ACHN (cell line): Measurements from ENCODE around the gene DLGAP1.

Experiments
- DNase-seq: peaks from one replicate; pipeline ENCODE4 v3.0.0-alpha.2; 2015
- in situ Hi-C: cut with HindIII; loops from 2 replicates; pipeline ENCODE4 v1.10.0; 2017; ENCODE audit warnings: low sequenced_read_pairs, low pct_ligation_motif_present, low pct_unique_long_range_greater_than_20kb

Gene DLGAP1

DNA sequence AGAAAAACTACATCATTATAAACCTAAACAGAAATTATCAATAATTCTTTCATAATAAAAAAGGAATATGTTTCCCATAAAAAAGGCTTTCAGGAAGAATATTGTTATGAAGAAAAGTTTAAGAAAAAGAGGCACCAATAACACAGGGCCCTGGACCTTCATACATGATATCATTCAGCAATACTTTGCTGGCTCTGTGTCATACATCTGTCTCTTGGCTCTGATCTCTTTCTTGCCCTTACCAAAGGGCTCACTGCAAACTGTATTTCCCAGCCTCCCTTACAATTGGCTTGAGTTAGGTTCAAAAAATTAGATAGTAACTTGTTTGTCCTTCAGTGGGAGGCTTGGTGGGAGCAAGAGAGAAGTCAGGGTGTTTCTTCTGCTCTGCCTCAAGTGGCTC is 506.1 kb downstream of the DLGAP1 start:
- in situ Hi-C loops: no loop called here
- DNase-seq: no peak

DNA sequence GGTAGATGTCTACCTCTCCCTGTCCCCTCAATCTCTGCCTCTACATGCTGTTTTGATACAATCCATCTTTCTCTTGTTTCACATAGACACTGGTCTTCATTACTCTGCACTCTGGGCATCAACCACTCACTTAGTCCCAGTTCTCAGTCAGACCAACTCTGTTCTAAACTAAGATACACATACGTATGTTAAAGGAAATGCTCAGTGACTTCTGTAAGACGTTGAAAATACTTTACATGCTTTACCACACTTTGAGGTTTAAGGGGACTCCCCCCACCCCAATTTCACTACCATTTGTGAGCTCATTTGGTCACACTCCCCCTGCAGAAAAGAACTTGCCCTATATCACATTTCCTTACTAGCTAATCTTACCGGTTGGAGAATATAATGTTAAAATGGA is 507.7 kb downstream of the DLGAP1 start:
- in situ Hi-C loops: no loop called here
- no peak for DNase-seq

DNA sequence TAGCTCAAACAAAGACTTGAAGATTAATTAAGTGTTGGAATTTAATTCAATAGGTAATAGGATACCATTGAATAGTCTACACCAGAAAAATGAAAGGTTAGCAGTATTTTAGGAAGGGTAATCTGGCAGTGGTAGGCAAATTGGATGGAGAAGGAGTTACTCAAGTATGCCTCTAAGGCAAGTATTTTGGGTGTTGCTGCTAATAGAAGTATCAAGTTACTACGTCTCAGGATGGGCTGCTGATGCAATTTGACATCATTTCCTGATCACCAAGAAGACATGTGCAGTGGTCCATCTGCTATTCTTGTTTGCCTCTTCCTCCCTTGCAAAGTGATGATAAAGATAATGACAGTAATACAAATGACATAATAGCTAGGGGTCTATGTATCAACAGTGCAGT is 519.8 kb downstream of the DLGAP1 start:
- in situ Hi-C loops: no loop called here
- no peak for DNase-seq

DNA sequence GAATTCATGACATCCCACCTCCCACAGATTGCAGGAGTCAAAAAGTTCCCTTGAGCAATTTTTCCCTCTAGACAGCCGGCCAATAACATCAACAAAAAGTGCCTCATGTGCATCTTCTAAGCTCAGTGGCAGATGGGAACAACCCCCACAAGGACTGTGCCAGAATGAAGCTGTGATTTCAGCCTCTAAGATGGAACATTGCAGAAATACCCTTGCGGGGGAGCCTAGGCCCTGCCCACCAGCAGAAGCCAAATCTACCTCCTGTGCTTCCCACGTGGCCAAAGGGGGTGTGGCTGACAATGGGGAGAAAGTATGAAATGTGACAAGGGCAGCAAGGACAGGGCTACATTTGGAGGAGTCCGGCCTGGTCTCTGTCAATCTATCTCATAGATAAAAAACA is 522.8 kb downstream of the DLGAP1 start:
- DNase-seq: no peak
- in situ Hi-C loops: no loop called here

DNA sequence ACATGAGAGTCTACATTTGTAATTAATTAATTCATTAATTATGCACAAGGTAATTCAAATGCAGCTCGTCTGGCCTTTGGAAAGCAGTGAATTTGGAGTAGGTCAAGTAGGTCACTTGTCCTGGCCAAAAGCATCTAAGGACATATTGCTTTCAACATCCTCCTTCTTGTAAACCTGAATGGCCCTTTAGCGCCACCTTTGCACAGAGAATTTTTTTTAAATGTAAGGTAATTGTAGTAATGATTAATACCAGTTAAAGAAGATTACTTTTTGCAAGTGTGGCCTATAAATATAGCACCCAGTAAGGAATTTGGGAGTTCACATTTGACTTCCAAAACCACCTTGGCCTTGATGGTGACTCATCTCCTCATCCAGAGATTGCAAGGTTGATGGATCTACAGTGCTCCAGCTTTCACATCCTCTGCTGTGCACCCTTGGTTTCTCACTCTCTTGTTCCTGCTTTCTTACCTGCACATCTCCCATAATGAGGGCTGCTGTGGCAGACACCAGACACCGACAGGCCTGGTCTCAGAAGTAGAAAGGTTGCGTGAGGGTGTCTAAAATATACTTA is 523.5 kb downstream of the DLGAP1 start:
- in situ Hi-C loops: no loop called here
- no peak for DNase-seq

DNA sequence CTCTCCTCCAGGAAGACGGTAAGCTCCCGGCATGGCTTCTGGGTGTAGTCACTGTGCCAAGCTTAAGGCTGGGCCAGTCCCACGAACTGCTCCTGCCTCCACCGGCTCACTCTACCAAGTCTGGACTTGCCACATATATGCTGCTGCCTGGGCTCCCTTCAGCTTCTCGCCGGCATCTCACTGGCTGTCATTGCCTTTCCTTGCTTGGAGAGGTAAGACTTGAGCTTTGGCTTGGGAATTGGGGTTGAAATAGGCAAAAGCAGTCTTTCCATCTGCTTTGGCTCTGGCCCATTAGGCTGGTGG is 524.1 kb downstream of the DLGAP1 start:
- in situ Hi-C loops: no loop called here
- no peak for DNase-seq

DNA sequence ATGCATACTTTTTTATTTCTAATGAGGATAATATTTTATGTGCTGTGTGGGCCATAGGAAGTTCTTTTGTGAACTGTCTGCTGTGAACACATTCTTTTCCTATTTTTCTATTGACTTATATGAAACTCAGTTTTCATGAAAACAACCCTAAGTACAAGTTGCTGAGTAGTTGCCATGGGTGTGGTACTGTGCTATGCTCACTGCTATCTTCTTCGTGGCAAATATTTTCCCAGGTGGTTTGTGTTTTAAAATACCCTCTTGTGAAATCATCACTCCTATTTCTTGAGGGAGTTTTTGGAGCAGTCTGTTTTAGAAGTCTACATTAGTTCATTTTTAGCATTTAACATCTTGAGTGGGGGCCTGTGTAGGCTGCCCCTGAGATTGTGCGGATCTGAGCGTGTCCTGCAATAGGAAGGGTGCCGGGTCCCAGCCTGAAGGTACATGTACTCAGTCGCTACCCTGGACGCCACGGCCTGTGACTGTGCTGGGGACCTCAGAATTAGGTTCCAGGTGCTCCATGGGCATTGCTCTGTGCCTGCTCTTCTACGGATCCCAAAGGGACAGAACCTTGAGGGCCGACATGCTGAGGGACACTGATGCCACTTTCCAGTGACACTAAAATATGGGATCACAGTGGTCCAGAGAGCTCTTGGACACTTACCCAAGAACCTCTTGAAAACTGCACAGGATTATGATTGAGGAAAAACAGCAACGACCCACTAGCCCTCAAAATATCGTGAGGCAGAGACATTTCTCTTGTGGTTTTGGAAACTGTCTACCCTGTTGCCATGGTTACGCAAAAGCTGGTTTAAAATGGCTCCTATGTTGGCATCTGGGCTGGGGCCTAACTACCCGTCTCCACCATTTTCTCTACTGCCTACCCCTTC is 524.7 kb downstream of the DLGAP1 start:
- in situ Hi-C loops: no loop called here
- no peak for DNase-seq

DNA sequence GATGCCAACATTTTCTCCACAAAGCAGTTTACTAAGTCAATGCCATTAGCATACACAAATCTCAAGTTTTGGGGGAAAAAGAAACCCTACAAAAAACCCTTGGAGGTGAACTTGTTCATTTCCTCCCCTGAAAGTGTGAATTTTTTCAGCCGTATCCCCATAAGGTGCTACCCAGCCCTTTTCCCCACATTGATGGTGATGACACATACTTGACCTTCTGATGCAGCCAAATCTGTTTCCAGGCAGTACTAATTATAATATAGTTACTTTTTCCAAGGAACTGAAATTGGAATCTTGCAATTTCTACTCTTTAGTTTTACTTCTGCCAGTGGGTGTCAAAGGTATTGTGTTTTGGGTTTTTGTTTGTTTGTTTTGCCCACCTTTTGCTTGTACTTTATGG is 530.7 kb downstream of the DLGAP1 start:
- no peak for DNase-seq
- in situ Hi-C loops: no loop called here

DNA sequence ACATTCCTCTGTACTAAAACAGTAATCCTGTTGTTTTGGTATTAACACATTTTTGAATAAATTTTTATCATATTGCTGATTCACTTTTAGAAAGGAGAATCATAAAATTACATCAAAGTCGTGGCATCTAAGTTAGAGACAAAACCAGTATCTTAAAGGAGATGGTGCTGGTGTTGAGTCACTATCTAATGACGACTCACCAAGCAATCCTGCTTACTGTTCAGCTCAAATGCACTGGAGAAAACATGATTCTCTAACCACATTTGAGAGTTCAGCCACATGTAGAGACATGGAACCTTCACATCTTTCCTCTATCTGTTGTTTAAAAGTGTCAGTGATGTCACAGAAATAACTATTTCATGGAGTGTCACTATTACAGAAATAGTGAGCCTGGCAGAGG is 531.4 kb downstream of the DLGAP1 start:
- no peak for DNase-seq
- in situ Hi-C loops: no loop called here

DNA sequence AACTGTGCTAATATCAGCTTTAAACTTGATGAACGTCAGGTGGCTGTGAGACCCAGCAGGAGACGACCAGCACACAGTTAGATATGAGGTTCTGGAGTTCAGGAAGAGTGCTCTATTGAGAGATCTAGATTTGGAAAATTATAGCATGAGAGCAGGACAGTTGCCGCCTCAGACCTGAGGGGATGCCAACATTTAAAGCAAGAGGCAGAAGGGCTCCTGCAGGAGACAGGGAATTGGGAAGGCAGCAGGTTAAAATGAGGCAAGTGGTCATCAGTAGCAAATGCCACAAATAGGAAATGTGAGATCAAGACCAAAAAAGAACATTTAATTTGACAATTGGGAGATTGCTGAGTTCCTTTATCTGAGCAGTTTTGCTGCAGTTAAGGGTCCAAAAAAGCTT is 533.3 kb downstream of the DLGAP1 start:
- DNase-seq: no peak
- in situ Hi-C loops: no loop called here

DNA sequence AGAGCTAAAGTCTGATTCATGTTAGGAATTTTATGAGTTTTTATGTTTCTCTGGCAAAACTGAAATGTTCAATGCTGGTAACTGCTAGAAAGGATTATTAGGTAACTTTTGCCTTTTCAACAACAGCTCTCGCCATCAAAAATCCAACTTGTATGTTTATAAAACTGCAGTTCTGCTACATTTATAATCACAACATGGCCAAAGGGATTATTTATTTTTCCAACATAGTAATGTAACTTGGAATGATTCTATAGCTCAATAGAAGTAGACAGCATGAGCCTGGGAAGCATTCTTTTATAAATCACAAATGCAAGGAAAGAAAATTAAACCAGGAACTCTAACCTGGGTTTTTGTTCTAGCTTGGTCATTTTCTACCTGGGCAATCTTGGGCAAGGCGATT is 534.3 kb downstream of the DLGAP1 start:
- DNase-seq: no peak
- in situ Hi-C loops: no loop called here

DNA sequence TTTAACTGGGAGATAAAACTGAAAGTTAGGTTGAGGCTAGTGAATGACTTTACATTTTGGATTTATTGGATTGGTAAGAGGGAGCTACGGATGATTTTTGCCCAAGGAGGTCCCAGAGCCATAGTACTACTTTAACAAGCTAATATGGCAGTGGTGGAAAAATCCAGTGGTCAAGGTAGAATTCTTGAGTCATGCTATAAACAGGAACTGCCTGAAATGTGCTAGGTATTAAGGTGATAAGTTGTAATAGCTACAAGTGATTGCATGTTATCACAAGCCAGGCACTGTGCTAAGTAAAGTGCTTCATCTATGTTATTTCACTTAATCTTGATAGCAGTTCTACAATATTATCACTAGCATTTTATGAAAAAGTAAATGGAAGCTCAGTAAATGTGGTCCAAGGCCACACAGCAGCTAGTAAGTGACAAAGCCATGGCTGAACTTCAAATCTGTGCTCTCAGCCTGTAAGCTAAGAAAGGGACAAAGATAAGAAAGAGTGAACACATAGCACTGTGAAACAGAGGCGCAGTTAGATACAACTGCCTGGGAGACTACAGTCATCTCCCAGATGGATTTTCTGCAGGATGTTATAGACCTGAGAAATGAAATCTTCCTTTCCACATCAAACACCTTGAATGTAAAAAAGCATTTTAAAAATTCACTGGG is 535.6 kb downstream of the DLGAP1 start:
- DNase-seq: no peak
- in situ Hi-C loops: no loop called here

DNA sequence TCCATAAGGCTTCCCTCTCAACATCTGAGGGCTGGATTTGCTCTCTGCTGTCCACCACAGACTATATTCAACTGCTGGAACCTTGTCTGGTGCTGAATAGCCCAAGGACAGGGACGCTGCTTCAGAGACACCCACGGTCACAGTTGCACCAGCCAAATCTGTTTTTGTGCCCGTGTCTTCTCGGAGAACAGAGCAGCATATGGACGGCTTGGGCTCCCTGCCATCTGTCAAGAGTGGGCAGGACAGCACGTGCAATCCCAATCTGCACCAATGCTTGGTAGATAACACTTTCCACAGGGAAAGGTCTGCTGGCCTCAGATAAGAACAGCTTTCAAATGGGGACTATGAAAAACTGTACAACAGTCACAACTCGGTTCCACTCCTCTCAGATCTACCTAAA is 539.0 kb downstream of the DLGAP1 start:
- no peak for DNase-seq
- in situ Hi-C loops: no loop called here

DNA sequence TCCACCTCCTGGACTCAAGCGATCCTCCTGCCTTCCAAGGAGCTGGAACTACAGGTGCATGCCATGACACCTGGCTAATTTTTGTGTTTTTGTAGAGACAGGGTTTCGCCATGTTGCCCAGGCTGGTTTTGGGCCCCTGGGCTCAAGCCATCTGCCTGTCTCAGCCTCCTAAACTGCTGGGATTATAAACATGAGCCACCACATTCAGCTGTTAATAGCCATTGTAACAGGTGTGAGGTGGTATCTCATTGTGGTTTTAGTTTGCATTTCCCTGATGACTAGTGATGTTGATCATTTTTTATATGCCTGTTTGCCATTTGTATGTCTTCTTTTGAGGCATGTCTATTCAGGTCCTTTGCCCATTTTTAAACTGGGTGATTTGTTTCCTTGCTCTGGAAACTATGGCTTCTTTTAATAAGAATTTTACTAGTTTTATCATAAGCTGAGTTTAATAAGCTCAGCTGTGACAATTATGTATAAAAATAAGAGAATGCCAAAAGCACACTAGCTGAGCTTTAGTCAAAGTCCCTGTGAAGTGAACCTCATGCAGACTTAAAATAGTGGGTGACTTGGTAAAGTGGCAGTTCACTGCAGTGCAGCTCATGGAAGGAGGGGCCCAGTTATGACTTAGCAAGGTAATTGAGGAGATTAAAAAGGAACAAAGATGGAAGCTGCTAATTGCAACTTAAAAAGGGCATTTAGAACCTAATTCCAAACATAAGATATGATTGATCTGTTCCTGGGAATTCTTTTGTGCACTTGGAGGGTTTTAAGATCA is 540.1 kb downstream of the DLGAP1 start:
- in situ Hi-C loops: no loop called here
- DNase-seq: no peak

DNA sequence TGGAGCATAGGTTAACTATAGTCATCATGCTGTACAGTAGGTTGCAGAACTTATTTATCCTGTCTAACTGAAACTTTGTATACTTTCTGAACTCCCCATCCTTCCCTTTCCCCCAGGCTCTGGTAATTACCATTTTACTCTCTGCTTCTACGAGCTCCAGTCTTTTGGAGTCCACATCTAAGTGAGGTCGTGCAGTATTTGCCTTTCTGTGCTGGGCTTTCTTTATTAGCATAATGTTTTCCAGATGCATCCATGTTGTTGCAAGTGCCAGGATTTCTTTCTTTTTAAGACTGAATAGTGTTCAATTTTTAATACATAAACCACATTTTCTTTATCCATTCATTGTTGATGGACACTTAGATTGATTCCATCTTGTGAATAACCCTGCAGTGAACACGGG is 541.0 kb downstream of the DLGAP1 start:
- in situ Hi-C loops: no loop called here
- no peak for DNase-seq

DNA sequence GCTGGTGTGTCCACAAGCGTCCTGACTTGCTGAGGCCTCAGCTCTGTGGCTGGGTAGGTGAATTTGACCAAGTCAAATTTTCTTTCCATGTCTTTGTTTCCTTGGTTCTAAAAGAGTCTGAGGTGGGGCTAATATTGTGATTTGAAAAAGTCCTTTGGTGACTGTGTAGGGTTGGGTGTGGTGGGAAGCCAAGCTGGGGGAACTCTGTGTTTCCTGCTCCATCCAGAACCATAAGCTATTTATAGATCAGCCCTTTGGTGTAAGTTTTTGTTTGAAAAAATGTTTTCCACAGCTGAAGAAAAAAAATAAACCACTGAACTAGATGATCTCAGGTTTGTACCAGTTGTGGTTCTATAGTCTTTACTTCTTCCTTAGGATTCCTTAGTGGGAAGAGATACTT is 542.4 kb downstream of the DLGAP1 start:
- DNase-seq: no peak
- in situ Hi-C loops: no loop called here

DNA sequence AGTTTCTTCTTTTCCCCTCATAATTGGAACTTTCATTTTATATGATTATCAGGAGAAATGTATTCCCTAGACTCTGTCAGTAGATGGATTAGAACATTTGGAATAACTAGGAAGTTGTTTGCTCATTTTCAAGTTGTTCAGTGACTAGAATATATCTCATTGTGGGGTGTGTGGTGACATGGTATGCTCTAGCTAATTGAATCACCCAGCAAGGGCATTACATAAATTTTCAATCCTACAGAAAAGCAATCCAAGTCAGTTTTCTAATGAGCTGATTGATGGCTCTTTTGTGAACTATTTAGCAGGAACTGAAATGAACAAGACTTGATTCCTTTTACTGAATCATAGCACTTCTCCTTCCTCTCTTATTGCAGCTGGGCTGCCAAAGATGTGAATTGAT is 543.7 kb downstream of the DLGAP1 start:
- DNase-seq: no peak
- in situ Hi-C loops: no loop called here

DNA sequence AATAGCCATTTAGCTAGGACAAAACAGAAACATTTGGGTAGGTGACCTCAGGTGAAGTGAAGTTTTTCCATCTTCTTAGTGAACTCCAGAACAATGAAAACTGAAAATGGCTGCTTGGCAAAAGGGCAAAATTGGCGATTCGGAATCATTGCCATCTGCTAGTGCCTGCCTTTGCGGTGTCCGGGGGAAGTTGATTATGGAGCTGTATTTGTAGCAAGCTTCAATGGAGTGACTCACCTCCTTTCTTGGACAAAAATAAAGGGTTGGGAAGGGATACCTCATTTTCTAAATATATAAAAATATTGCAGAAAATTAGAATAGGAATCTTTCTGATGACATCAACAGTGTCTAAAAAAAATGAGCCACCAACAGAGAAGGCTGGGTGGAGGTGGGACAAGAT is 544.6 kb downstream of the DLGAP1 start:
- in situ Hi-C loops: no loop called here
- DNase-seq: no peak

DNA sequence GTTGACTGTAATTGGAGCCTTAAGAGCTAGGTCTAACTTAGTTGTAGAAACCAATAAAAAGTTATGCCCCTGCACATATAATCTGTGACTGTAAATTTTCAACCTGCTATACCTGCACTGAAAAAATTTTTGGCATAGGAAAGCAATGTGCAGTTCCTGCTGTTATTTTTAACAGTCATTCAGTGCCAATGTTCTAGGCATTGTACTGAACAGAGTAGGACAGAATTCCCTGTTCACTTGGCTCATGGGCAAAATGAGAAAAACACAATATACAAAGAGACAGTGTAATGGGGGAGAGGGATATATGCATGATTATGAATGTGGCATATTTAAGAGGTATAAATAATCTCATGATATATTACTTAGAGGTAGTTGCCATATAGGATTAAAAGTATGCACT is 547.2 kb downstream of the DLGAP1 start:
- DNase-seq: no peak
- in situ Hi-C loops: no loop called here
